Type B pancreatic cell (in vitro differentiated cells): Measurements from ENCODE around the gene FAM151A. TPM values are rescaled to one million over a fixed set of nuclear protein-coding genes. Genes with fewer than 3 reads are reported as not detected.

Experiments used
- DNase-seq: peaks from one replicate; pipeline ENCODE4 v3.0.0; 2021; ENCODE audit warnings: mixed read lengths; ENCODE audit not compliant: unreplicated experiment; ENCODE audit errors: extremely low spot score
- H3K27ac Mint-ChIP-seq: 2 replicates; pipeline ENCODE4 v1.8.0; 2021; ENCODE audit warnings: mild to moderate bottlenecking, mixed read lengths
- H3K27me3 Mint-ChIP-seq: 2 replicates; pipeline ENCODE4 v1.8.0; 2021; ENCODE audit warnings: mixed read lengths
- H3K36me3 Mint-ChIP-seq: 2 replicates; pipeline ENCODE4 v1.8.0; 2021; ENCODE audit warnings: mixed read lengths
- H3K4me1 Mint-ChIP-seq: one replicate; pipeline ENCODE4 v1.8.0; 2021; ENCODE audit warnings: mixed read lengths; ENCODE audit not compliant: unreplicated experiment
- H3K4me3 Mint-ChIP-seq: 2 replicates; pipeline ENCODE4 v1.8.0; 2021; ENCODE audit warnings: mild to moderate bottlenecking, mixed read lengths
- H3K9me3 Mint-ChIP-seq: 2 replicates; pipeline ENCODE4 v1.8.0; 2021; ENCODE audit warnings: mixed read lengths
- CTCF ChIP-seq: fragments of 200-600 bp; sonication (generic); conservative IDR thresholded peaks from 2 replicates; pipeline ENCODE4 v1.5.0; 2021; ENCODE audit warnings: antibody characterized with exemption, mild to moderate bottlenecking
- total RNA-seq: library from RNA; stranded (reverse); gene quantifications from 2 replicates; pipeline ENCODE4 v1.2.1, GENCODE V29; 2021; ENCODE audit warnings: low replicate concordance

FAM151A gene
- total RNA-seq, 1 donor from 2014 or later, result 0.39 TPM

- H3K36me3 Mint-ChIP-seq, result no peaks in the 10 kb centered on the region
- no peak overlapping the region for H3K27ac Mint-ChIP-seq
- TF ChIP-seq CTCF, result no peak
- no peaks in the 10 kb centered on the region for H3K9me3 Mint-ChIP-seq
- no peaks in the 10 kb centered on the region for H3K27me3 Mint-ChIP-seq
- no peaks in the 10 kb centered on the region for H3K4me1 Mint-ChIP-seq
- no peak overlapping the region for H3K4me3 Mint-ChIP-seq
- no peak for DNase-seq
Measured at GRCh38 chr1:54599211-54599823, 24.0 kb downstream of the FAM151A start.

- TF ChIP-seq CTCF, result no peak
- H3K36me3 Mint-ChIP-seq, result no peaks in the 10 kb centered on the region
- H3K9me3 Mint-ChIP-seq, result no peaks in the 10 kb centered on the region
- H3K4me1 Mint-ChIP-seq, result no peaks in the 10 kb centered on the region
- DNase-seq, result no peak
- no peak overlapping the region for H3K27ac Mint-ChIP-seq
- no peak overlapping the region for H3K4me3 Mint-ChIP-seq
- H3K27me3 Mint-ChIP-seq, result no peaks in the 10 kb centered on the region
Measured at GRCh38 chr1:54597455-54598030, 25.8 kb downstream of the FAM151A start.

- no peak for DNase-seq
- no peak for TF ChIP-seq CTCF
- no peak overlapping the region for H3K27ac Mint-ChIP-seq
- no peaks in the 10 kb centered on the region for H3K36me3 Mint-ChIP-seq
- H3K4me1 Mint-ChIP-seq, result no peaks in the 10 kb centered on the region
- no peak overlapping the region for H3K4me3 Mint-ChIP-seq
- no peaks in the 10 kb centered on the region for H3K9me3 Mint-ChIP-seq
- H3K27me3 Mint-ChIP-seq, result no peaks in the 10 kb centered on the region
Measured at GRCh38 chr1:54596756-54597155, 26.6 kb downstream of the FAM151A start.

GRCh38 chr1:54595956-54596498 is 27.3 kb downstream of the FAM151A start:
- Mint-ChIP-seq H3K27me3 (no peaks in the 10 kb centered on the region), H3K27ac (no peak overlapping the region), H3K9me3 (no peaks in the 10 kb centered on the region), H3K4me1 (no peaks in the 10 kb centered on the region), H3K4me3 (no peak overlapping the region), H3K36me3 (no peaks in the 10 kb centered on the region)
- DNase-seq, result no peak
- TF ChIP-seq CTCF, result no peak

GRCh38 chr1:54594463-54594862 is 28.9 kb downstream of the FAM151A start:
- Mint-ChIP-seq H3K4me3 (no peak overlapping the region), H3K4me1 (peaks cover 5% of the 10 kb centered on the region), H3K27ac (no peak overlapping the region), H3K27me3 (no peaks in the 10 kb centered on the region), H3K9me3 (no peaks in the 10 kb centered on the region), H3K36me3 (no peaks in the 10 kb centered on the region)
- DNase-seq, result no peak
- no peak for TF ChIP-seq CTCF
